ENCODE results near the gene SNCB.

The SNCB gene

DNA sequence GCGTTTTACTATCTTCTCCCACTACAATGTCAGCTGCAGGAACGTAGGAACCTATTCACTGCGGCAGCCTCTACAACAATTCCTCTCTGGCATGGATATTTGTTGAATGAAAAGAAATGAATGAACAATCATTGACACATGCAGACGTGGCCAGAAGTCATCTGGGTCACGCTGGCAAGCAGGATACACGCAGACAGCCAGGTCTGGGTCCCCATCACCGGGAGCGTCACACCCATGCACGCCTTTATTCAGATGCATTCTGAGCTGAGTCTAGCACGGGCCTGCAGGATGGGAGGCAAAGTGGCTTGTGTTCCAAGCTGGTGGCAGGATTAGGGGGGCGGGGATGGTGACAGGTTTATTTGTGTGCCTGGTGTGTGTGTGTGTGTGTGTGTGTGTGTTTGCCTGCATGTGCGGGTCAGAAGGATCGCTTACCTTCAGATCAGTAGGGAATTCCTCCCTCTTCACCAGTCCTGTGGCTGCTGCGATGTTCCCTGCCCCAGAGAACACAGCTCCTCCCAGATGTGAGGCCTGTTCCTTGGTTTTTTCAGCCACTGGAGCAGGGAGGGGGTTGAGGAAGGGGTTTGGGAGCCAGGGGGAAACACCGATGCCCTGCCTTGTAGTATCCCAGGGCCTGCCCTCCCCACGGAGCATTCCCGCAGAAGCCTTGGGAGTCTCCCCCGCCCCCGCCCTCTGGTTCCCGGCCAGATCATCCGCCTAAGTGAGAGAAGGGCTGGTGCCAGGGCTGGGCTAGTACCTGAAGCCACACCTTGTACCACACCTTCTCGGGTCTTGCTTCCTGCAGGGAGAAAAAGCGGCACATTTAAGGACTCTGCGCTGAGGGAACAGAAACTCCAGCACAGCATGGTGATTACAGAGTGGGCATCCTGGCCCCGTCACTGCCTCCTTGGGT is 4.1 kb downstream of the SNCB start:
- TF ChIP-seq ZFX (IDR thresholded peaks at IDR 0.05): no peak
- TF ChIP-seq, protein P1, sequence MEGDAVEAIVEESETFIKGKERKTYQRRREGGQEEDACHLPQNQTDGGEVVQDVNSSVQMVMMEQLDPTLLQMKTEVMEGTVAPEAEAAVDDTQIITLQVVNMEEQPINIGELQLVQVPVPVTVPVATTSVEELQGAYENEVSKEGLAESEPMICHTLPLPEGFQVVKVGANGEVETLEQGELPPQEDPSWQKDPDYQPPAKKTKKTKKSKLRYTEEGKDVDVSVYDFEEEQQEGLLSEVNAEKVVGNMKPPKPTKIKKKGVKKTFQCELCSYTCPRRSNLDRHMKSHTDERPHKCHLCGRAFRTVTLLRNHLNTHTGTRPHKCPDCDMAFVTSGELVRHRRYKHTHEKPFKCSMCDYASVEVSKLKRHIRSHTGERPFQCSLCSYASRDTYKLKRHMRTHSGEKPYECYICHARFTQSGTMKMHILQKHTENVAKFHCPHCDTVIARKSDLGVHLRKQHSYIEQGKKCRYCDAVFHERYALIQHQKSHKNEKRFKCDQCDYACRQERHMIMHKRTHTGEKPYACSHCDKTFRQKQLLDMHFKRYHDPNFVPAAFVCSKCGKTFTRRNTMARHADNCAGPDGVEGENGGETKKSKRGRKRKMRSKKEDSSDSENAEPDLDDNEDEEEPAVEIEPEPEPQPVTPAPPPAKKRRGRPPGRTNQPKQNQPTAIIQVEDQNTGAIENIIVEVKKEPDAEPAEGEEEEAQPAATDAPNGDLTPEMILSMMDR (conservative IDR thresholded peaks at IDR 0.05): no peak
- no peak overlapping the region for H3K27ac ChIP-seq

DNA sequence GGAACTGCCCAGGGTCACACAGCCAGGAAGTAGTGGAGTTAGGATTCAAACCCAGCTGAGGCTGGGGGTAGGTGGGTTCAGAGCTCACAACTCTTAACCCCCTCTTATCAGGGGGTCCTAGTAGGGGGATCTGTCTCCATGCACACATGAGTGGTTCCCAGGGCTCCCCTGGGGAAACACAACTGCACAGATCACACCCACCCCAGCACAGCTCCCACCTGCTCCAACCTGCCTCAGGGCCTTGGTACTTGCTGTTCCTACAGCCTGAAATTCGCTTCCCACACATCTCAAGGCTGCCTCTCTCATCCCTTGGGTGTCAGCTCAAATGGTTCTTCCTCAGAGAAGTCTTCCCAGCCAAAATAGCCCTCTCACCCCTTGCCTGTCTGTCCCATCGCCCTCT is 4.8 kb downstream of the SNCB start:
- TF ChIP-seq, protein P1 (conservative IDR thresholded peaks at IDR 0.05): no peak
- TF ChIP-seq ZFX (IDR thresholded peaks at IDR 0.05): no peak
- H3K27ac ChIP-seq: no peak overlapping the region

DNA sequence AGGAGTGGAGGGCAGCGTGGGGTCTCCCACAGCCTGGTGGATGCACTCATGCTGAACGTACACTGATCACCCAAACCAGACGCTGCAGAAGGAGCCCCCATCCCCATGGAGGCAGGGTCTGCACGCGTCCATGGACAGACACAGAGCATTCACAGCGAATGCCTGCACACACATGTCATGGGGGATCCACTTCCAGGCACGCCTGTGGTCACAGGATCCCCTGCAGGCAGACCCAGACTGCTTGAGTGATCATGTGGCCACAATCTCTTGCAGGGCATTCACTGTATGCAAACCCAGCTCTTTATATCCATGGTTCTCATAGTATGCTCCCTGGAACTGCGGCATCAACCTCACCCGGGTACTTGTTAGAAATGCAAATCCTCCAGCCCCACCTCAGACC is 5.4 kb downstream of the SNCB start:
- no peak overlapping the region for H3K27ac ChIP-seq

DNA sequence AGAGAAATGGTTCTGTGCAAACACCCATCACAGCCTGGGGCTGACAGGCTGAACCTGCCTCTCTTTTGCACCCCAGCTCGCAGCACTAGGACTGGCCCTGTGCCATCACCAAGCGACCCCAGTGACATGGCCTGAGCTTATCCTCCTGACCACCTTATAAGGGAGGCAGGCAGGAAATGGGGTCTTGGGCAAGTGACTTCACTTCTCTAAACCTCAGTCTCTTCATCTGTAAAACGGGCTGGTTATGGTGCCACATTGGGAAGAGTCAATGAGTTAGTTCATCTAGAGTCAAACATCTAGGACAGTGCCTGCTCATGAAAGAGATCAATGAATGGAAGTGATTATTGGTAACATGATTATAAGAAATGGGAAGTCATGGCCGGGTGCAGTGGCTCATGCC is 6.2 kb downstream of the SNCB start:
- no peak overlapping the region for H3K27ac ChIP-seq
- no peak for TF ChIP-seq ZFX (IDR thresholded peaks at IDR 0.05)
- TF ChIP-seq, protein P1 (conservative IDR thresholded peaks at IDR 0.05): no peak

More for the DNA sequence above, 5.4 kb downstream of the SNCB start:
- TF ChIP-seq, protein P1 (conservative IDR thresholded peaks at IDR 0.05): no peak
- no peak for TF ChIP-seq ZFX (IDR thresholded peaks at IDR 0.05)

DNA sequence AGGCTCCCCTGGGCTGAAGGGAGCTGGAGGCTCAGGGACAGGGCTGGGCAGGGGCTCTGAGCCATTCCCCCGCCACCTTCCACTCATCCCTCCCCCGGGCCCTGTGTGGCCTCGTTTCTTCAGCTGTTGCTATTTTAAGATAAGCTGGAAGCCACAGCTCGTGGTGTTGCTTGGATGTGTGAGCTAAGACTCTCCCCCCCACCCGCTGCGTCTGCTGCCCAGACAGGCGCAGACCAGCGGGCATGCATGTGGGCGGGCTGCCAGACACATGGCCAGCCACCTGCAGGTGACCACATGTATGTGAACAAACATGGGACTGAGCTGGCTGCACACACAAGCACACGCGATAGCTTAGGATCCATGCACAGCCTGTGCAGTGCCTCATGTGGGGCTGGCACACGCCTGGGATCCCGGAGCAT is 8.7 kb downstream of the SNCB start:
- TF ChIP-seq ZFX (IDR thresholded peaks at IDR 0.05): no peak
- H3K27ac ChIP-seq: no peak overlapping the region

DNA sequence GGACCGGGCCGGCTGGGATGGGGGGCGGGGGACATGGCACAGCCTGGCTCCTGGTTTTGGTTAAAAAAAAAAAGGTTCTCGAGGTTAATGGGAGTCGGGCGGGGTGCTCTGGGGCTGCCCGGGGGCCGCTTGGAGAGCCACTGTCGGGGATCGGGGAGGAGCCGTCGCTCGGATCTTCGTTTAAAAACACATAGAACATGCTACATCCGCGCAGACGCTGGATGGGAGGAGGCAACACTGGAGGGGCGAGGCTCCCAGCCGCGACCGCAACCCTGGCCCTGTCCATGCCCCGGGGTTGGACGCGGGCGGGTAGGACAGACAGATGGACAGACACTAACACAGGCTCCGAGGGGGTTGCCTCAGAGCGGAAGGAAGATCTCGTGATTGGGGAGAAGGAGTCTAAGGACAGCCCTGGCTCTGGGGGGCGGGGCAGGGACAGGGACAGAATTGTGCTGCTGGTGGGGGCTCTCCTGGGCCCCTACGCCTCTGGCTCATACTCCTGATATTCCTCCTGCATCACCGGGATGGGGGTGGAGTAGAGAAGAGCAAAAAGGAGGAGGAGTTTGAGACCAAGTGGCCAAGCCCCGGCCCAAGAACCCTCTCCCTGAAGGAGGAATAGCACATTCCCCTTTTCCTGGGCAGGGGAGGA is 9.9 kb downstream of the SNCB start:
- TF ChIP-seq, protein P1 (conservative IDR thresholded peaks at IDR 0.05): no peak
- TF ChIP-seq ZFX (IDR thresholded peaks at IDR 0.05): no peak
- H3K27ac ChIP-seq: no peak overlapping the region

DNA sequence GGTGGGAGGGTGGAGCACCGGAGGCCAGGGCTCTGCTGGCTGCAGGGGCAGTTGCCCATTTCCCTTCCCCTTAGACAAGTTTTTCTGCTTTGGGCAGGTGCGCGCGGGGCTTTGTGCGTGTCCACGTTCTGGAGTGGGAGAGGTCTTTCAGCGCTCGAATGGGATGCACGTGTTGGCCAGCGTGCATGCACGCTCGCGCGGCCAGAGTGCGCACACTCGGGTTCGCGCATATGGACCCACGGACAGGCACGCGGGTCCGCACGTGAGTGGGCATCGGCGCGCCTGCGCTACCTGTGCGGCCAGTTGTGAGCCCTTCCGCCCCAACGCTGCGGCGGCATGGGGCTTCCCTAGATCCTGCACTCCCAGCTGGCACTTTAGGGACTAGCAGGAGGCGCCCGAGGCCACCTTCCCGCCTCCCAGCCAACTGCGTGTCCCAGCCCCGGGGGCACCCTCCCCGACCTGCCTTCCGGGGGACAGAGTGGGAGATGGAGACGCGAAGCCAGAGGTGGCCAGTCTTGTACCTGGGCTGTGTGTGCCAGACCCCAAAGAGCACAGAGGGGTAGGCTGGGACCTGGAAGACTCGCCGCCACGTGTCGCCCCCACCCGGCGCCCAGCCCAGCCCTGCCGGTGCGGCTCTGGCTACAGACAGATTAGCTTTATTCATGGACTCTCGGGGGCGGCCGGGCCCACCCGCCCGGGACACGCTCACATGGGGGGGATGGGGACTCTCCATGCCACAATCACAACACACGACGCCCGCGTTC is 10.6 kb downstream of the SNCB start:
- no peak overlapping the region for H3K27ac ChIP-seq

More for the DNA sequence above, 10.6 kb downstream of the SNCB start:
- TF ChIP-seq ZFX (IDR thresholded peaks at IDR 0.05): no peak
- TF ChIP-seq, protein P1 (conservative IDR thresholded peaks at IDR 0.05): no peak
